GM15510 (cell line): ENCODE data around the gene VSIG10L.

ENCODE experiments used
- POLR2A ChIP-seq: IDR thresholded peaks from 3 replicates; pipeline ENCODE4 v1.6.1; 2011; ENCODE audit warnings: borderline replicate concordance; ENCODE audit not compliant: insufficient read length; ENCODE audit errors: extremely low read depth

Gene VSIG10L

DNA sequence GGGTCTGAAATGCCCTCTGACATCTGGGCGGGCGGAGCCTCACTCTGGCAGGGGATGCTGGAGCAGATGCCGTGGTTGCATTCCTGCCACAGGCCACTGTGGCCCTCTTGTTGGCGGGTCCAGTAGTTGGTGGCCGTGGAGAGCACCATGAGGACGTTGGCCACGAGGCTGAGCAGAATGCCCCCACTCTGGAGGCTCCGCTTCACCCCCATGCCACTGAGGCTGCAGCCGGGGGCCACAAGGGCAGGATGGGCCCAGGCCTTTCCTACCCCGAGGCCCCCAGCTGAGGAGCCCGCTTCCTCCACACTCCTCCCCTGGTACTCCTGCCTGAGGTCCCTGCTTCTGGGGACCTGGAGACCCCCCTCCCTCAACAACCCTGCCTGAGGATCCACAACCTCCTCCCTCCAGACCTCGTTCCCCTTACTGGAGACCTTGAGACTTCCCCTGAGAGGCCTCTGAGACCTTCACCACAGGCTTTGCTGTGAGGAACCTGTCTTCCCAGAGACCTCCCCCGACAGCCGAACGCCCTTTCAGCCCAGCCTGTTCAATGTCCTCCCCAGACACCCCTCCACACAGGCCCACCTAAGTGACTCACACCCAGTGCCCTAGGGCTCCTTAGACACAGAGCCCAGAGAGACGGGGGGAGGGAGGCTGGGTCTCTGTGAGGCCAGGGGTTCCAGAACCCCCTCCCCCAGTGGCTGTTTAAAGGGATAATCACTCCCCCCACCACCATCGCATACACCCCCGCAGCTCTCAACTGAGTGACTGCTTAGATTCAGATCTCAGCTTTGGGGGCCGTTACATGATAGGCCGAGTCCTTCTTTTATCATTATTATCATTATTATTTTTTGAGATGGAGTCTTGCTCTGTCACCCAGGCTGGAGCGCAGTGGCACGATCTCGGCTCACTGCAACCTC lies 26.7 kb upstream of the VSIG10L start, which contains the start of gene CLDND2:
Gene CLDND2 (minus strand): TSS at position 638 of the 917 bp plus-strand sequence. CDS start 426 bp downstream, at position 212.
- no peak for TF ChIP-seq POLR2A

DNA sequence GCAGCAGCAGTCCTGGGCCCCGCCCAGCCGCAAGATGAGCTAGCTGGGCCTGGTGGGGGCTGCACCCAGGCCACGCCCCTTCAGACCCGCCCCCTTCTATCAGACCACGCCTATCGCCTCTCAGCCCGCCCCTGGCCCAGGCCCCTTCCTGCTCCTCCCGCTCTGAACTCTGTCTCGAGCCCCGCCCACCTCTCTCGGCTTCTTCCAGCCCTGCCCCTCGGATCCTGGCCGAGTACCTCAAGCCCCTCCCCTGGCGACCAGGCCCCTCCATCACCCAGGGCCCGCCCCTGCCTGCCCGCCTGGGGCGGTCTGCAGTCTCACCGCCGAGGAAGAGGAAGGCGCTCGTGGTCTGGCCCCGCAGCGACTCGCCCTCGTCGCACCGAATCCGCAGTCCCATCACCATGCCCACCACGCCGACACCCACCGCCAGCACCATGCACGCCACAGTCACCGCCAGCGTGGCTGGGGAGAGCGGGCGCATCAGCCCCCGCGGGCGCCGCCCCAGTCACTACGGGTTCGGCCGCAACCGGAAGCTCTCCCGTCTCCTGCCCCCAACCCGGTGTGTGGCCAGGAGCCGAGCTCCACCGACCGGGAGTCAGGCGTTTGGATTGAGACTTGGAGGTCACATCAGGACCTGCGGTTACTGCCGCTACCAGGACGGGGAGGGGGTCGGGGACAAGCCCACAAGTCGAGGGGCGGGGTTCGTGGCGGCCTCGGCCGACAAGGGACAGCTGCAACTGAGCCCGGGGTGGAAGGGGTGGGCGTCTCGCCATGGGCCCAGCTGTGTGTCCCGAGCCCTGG lies 25.8 kb upstream of the VSIG10L start:
- peak; percentile 76 for TF ChIP-seq POLR2A

DNA sequence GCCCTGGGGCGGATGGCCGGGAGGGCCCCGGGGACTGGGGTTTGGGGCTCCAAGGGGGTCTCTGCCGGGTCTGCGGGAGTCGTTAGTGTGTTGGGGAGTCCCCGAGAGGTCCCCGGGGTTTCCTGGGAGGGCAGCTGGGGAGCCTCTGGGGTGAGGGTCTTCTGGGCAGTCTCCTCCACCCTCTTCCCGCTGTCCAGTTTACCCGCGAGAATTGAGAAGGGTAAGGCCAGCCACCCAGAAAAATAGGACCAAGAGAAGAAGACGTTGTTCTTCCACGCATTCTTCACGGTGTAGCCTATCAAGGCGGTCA lies 25.3 kb upstream of the VSIG10L start:
- TF ChIP-seq POLR2A: no peak

DNA sequence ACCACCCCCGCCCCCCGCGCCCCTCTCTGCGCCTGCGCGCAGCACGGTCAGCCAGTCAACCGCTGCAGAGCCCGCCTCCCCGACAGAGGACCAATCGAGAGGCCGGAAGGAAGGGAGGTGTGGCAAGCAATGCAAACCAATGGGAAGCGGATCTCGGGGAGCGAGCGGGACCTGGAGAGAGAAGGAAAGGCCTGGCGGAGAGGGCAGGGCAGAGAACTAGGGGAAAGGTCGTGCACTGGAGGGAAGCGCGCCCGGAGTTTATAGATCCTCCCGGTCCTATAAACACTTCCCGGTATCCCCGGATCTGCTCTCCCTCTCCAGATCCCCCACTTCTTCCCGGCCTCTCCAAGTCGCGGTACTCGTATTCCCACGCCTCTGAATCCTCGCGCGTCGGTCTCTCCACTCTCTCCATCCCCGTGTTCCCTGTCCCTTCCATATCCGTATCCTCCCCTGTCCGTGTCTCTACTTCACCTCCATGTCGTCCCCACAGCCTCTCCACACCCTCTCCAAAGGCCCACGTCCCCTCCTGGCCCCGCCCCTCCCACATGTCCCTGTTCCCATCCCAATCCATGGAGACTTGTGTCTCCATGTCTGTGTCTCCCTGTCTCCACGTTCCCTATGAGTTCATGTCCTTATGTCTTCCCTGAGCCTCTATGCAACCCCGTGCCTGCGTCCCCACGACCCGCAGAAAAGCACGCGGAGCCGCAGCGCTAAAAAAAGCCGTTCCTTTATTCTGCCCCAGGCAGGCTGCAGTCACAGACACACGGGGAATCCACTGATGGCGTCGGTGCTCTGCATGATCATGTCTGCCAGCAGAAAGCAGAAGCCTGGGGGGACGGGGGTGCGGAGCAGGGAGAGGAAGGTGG lies 24.7 kb upstream of the VSIG10L start:
- peak; percentile 72 for TF ChIP-seq POLR2A

DNA sequence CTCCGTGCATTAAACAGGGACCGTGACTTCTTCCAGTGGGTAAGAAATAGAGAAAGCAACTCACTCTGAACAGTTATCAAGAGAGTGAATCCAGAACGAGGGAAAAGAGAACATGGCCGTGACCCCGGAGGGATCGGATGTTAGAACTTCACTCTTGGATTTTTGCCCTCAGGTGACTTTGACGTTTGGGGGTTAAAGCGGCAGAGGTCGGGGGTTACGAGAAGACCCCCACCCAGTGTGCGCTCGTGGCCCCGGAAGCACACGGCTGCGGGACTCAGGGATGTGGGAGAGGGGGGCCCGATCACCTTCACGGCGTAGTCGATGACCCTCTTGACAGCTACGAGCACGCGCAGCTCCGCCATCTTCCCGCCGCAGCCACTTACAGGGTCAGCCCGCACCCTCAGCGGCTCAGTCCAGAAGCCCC lies 24.0 kb upstream of the VSIG10L start, which contains the start of gene ETFB:
Gene ETFB (minus strand): TSS at position 424 of the 424 bp plus-strand sequence. CDS start 62 bp downstream, at position 362.
- TF ChIP-seq POLR2A: peak; percentile 62

DNA sequence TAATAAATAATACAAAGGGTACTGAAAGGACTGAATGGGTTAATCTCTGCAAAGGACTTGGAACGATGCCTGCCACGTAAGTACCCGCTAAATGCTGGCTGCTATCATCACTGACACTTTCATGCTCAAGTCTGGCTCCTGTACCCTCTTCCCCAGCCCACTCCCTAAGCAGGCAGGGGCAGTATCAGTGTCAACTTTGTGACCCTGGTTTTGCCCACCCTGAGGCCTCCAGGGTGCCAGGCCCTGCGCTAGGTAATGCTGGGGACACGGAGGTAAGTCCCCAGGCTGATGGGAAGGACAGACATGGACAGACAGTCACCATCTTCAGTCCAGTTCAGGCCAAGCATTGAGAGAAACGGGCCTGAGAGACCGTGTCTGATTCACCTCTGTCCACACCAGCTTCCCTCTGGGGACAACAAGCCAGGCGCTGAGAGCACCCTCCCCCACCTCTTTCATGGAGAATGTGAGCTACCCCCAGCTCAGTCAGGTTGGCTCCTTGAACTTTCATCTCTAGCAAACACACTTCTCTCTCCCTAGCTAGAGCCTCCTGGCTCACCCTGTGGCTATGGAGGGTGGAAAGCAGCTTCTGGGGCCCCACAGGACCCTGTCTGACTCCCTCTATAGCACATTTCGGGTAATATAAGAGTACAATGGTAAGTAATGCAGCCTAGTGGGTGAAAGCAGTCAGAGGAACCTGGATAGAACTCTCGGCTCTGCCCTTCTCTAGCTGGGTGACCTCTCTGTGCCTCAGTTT lies 23.4 kb upstream of the VSIG10L start:
- no peak for TF ChIP-seq POLR2A

DNA sequence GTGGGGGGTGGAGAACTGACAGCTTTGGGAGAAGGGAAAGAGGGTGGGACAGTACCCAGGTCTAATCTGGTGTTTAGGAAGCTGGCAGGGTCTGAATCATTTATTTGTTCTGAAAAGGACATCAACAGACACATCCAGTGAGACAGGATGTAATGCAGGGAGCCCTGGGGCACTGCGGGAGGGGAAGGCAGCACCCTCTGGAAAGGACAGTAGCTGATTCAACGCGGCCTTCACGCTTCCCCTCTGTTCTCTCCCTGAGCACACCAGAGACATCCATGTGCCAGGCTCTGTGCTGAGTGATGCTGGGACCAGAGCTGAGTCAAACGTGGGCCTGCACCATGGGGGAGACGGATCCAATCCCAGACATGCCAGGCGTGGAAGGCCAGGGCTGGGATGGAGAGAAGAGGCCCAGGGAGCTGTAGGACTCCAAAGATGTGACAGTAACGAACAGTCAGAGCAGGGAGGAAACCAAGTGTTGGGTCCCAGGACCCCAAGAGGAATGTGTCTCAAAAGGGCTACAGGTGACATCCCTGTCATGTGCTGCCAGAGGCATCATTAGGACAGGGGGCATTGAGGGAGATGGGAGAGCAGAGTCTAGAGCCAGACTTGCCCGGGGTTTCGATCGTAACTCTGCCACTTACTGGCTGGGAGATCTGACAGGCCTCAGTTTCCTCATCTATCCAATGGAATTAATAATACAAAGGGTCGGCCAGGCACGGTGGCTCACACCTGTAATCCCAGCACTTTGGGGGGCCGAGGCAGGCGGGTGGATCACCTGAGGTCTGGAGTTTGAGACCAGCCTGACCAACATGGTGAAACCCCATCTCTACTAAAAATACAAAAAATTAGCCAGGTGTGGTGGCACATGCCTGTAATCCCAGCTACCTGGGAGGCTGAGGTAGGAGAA lies 22.5 kb upstream of the VSIG10L start:
- no peak for TF ChIP-seq POLR2A

DNA sequence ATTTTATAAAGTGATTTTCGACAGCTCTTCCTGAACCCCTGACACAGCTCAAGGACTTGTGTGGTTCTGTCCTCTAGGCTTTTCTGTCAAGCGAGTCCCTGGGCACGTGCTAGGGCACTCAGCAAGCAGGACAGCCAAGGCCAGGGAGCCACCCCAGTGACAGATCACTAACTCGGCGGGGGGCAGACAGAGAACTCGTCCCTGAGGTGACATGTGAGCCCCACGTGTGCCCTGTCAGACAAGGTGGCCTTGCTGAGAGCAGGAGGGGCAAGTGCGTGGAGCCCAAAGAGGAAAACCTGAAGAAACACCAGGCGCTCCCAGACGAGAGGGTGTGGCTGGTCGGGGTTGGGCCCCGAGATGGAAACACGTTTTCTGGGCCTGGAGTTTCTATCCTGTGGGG lies 19.3 kb upstream of the VSIG10L start:
- no peak for TF ChIP-seq POLR2A

DNA sequence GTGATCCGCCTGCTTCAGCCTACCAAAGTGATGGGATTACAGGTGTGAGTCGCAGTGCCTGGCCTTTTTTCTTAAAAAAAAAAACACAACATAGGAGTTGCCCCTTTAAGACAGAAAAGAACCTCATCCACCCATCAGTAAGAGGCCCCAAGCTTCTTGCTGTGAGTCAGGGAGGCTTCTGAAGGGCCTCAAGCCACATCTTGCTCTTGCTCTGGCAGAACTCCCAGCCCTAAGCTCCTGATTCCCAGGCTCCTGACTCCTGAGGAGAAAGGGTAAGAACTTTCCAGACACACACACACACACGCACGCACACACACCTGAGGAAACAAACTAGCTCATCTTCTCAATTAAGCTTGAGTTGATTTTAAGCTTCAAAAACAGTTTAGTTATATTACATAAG lies 17.4 kb upstream of the VSIG10L start:
- TF ChIP-seq POLR2A: no peak

DNA sequence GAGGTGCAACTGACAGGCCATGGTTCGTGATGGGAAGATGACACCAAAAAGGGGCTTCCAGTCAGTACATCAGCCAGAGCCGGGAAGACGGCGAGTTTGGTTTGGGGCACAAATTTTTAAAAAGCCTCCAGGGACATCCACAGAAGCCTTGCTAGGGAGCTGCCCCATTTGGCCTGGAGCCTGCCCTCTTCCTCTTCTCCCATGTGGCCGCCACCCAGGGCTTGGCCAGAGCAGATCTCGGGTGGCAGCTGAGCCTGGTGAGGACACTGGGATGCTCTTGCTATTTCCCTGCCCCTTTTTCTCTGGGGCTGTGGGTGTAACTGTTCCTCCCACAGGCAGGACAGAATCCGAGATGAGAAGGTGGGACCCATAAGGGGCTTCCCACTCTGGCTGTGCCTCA lies 16.0 kb upstream of the VSIG10L start:
- no peak for TF ChIP-seq POLR2A

DNA sequence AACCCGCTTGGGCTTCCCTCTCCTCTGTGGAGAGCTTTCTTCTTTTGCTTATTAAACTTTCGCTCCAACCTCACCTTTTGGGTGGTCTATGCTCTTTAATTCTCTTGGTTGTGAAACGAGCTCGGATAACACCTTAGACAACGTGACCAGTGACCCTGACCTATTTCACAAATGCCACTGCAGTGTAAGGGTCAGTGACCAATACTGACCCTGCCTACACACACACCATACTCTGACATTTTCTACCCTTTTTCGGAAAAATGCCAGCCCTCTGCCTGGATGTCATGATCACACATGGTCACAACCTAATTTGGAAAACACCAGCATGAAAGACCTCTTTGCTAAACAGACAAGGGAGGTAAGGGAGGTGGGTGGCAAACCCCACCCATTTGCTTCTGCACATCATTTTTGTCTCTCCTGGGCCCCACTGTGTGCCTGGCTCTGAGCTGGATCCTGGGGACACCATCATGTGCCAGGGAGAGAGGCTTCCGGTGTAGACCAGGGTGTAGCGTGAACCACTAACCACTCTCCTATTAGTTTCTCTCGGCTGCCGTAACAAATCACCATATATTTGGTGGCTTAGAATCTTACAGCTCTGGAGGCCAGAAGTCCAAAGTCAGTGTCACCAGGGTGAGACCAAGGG lies 14.3 kb upstream of the VSIG10L start:
- TF ChIP-seq POLR2A: no peak

DNA sequence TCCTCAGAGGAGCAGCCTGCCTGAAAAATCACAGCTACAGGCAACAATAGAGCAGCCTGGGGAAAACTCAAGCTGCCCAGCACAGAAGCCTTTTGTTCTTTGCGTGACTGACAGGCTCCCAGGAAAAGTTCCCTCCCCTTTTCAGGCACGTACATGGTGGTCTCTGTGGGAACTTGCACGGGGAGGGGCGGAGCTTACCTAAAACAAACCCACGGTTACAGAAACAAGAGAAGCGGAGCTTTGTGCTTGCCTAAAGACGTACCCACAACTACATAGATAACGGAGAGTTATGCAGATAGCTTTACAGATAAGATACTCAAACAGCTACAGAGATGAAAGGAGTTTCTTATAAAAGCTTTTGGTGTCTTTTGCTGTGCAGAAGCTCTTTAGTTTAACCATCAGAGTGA lies 12.8 kb upstream of the VSIG10L start:
- no peak for TF ChIP-seq POLR2A
